Heart left ventricle (tissue), 13 donors: Measurements from ENCODE around the gene BMP5.

Source experiments
- CTCF ChIP-seq, 12 donors: fragments of 200-600 bp; sonication (generic) in 4 of 12; IDR thresholded peaks; one replicate each; pipeline versions ENCODE4 v1.5.0 to v1.8.0; 2018 to 2022; ENCODE audit warnings: antibody characterized with exemption in 12 of 12, mild to moderate bottlenecking in 5 of 12
- POLR2A ChIP-seq, 2 donors: fragments of 450-650 bp; IDR thresholded peaks; one replicate each; pipeline ENCODE4 v1.6.1; 2017; ENCODE audit warnings: antibody characterized with exemption in 2 of 2, mild to moderate bottlenecking in 2 of 2, moderate library complexity in 2 of 2
- donor health status: ischemic (EF 13 %, LVEDD 7.1; RV severe dilation, severe dysfunction).
- donor health status: DM: no; HTN: yes; CAD: no.
- donor health status: DM: no; HTN: no; CAD: no.
- donor health status: ischemic (EF 25% LVEDD 6.9; RV normal size, moderate dysfunction).
- donor health status: ischemic (EF 25% LVEDD 5.7; RV mildly dilated, moderate dysfunction).
- donor health status: ischemic (EF 35%, LVEDD 5.7; RV mildly dilated, moderate dysfunction).
- donor health status: nonischemic (EF 11% LVEDD 7.7; RV severe dilation, severe dysfunction).
- donor health status: DM: yes; HTN: yes; CAD: no.
- donor health status: PGD.
- donor health status: ischemic (EF 29% LVEDD 5.4; RV normal size, mild dysfunction).
- donor health status: nonischemic (EF 23%, LVEDD 6.1; RV moderate dilation, normal function).

- TF ChIP-seq CTCF (IDR thresholded peaks at IDR 0.05) (no peak), POLR2A (IDR thresholded peaks at IDR 0.05) (no peak)
These were observed 44.4 kb upstream of the BMP5 start for GRCh38 chr6:55919716-55920308.
